ENCODE measurements around the gene DAP3.
"Not testable (repeated sequence)": the region's sequence is repeated elsewhere in the genome, so short reads cannot be mapped to it uniquely, and the experiment has no call there.

DAP3 gene

DNA sequence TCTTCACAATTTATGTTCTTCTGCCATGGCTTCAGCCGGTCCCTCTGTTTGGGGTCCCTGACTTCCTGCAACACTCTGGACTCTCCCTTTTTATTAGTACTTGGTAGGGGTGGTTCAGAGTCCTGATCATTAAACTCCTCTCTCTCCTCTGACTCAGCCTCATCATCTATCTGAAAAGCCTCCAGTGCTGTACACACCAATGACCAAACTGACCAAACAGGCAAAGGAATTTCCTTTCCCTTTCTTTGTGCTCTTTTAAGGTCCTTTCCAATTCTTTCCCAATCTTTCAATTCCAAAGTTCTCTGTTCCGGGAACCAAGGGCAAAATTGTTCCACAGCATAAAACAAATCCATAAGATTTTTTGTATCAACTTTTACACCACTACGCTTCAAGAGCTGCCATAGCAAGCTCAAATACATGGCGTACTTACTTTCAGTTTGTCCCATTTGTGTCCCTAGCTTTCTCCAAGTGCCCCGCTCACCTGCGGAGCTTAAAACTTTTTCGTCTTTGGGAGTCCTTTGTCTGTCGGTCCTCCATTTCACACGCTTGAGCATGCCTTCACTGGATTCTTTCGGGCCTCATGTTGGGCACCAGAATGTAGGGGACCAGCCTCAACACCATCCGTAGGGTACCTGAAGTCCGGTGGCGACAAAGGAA lies 9.6 kb downstream of the DAP3 start:
- TF ChIP-seq, protein P1, sequence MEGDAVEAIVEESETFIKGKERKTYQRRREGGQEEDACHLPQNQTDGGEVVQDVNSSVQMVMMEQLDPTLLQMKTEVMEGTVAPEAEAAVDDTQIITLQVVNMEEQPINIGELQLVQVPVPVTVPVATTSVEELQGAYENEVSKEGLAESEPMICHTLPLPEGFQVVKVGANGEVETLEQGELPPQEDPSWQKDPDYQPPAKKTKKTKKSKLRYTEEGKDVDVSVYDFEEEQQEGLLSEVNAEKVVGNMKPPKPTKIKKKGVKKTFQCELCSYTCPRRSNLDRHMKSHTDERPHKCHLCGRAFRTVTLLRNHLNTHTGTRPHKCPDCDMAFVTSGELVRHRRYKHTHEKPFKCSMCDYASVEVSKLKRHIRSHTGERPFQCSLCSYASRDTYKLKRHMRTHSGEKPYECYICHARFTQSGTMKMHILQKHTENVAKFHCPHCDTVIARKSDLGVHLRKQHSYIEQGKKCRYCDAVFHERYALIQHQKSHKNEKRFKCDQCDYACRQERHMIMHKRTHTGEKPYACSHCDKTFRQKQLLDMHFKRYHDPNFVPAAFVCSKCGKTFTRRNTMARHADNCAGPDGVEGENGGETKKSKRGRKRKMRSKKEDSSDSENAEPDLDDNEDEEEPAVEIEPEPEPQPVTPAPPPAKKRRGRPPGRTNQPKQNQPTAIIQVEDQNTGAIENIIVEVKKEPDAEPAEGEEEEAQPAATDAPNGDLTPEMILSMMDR (conservative IDR thresholded peaks at IDR 0.05; ENCODE audit: low read length), result no peak
- H3K4me3 ChIP-seq (ENCODE audit: low read length), result no peak overlapping the region
- DNase-seq (ENCODE audit: low read depth), result peak; percentile 71

DNA sequence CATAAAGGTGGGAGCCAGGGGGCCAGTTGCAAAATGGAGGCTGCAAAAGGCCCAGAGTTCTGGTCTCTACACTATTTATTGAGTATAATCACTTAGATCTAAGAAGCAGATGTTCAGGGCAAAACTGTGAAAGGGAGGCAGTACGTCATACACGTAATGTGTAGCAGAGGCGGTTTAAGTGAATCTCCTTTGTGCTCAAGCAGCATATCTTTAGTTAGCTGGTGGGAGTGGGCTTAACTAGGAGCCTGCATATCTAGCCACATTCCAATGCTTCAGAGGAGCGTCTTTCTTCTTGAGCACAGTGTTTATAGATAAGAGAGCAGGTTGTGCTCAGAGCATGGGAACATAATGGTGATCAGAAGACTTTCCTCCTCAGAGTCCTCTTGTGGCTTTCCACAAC lies 10.2 kb downstream of the DAP3 start:
- not testable (repeated sequence) for DNase-seq (ENCODE audit: low read depth); H3K4me3 ChIP-seq (ENCODE audit: low read length)

DNA sequence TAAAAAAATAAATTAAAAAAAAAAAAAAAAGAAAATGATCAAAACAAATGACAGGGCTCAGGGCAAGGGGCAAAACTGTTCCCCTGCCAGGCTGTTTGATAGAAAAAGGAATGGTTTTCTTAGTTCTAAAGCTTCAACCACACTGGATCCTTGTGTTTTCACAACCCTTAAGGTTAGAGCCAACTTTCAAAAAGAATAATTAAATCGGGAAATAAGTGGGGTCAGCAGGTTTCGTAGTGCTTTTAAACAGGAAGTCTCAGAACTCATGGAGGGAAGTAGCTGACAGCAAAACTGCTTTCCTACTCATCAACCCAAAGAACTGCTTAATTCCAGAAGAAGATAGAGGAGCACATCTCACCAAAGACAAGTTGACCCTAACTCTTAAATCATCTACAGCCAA lies 12.8 kb downstream of the DAP3 start:
- H3K4me3 ChIP-seq (ENCODE audit: low read length); DNase-seq (ENCODE audit: low read depth): not testable (repeated sequence)

DNA sequence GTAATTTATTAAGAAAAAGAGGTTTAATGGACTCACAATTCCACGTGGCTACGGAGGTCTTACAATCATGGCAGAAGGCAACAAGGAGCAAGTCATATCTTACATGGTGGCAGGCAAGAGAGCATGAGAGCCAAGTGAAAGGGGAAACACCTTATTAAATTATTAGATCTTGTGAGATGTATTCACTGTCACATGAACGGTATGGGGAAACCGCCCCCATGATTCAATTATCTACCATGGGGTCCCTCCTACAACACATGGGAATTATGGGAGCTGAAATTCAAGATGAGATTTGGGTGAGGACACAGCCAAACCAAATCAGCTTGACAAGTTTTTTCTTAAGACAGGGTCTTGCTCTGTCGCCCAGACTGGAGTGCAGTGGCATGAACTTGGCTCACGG lies 14.3 kb downstream of the DAP3 start:
- no peak for DNase-seq (ENCODE audit: low read depth)
- no peak overlapping the region for H3K4me3 ChIP-seq (ENCODE audit: low read length)
- TF ChIP-seq, protein P1 (conservative IDR thresholded peaks at IDR 0.05; ENCODE audit: low read length), result no peak

DNA sequence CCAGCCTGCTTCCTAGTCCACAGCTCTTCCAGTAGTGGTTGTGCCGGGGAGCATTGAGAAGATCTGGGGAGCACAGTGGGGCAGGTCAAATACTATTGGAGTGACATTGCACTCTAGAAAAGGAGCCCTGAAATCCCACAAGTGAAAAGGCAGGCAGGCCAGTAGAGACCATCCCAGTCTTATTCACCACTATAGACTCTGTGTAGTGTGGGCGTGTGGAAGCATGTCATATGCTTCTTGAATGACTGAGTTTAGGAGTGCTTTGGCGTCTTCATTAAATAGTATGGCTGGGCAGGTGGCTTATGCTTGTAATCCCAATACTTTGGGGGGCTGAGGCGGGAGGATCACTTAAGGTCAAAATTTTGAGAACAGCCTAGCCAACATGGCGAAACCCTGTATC lies 15.5 kb downstream of the DAP3 start:
- DNase-seq (ENCODE audit: low read depth); H3K4me3 ChIP-seq (ENCODE audit: low read length): not testable (repeated sequence)

DNA sequence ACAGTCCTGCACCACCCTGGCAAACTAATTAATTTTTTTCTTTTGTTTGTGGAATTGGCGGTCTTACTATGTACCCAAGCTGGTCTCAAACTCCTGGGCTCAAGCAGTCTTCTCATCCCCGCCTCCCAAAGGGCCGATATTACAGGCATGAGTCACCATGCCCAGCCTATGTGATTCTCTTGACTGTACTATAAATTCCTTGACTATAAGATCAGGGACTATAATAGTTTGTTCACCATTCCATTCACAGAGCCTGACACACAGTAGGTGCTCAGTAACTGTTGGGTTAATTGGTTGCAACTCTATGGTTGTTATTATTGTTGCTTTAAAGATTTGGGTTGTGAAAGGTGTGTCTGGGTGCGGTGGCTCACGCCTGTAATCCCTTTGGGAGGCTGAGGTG lies 17.2 kb downstream of the DAP3 start:
- TF ChIP-seq, protein P1 (conservative IDR thresholded peaks at IDR 0.05; ENCODE audit: low read length), result no peak
- DNase-seq (ENCODE audit: low read depth), result peak; percentile 35
- no peak overlapping the region for H3K4me3 ChIP-seq (ENCODE audit: low read length)

DNA sequence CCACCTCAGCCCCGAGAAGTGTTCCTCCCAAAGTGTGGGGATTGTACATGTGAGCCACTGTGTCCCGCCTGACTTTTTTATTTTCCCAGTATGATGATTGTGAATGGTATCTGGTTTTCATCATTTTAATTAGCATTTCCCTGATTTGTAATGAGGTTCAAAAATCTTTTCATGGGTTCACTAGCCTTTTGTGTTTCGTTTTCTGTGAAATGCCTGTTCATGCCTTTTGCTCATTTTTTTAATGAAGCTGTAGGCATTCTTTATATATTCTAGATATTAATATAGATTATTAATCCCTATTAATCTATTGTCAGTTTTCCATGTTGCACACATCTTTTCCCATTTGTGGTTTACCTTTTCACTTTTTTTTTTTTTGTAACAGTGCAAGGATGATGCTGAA lies 20.5 kb downstream of the DAP3 start:
- DNase-seq (ENCODE audit: low read depth), result no peak
- H3K4me3 ChIP-seq (ENCODE audit: low read length), result no peak overlapping the region
- TF ChIP-seq, protein P1 (conservative IDR thresholded peaks at IDR 0.05; ENCODE audit: low read length), result no peak

DNA sequence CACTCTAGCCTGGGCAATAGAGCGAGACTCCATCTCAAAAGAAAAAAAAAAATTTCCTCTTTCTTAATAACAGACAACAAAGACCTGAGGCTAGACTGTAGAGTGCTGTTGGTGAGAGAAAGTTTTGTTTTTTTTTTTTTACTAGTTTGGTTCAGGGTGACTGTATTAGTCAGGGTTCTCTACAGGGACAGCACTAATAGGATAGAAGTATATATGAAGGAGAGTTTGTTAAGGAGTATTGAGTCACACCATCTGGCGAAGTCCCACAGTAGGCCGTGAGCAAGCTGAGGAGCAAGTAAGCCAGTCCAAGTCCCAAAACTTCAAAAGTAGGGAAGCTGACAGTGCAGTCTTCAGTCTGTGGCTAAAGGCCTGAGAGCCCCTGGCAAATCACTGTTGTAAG lies 22.6 kb downstream of the DAP3 start:
- not testable (repeated sequence) for DNase-seq (ENCODE audit: low read depth); H3K4me3 ChIP-seq (ENCODE audit: low read length)

DNA sequence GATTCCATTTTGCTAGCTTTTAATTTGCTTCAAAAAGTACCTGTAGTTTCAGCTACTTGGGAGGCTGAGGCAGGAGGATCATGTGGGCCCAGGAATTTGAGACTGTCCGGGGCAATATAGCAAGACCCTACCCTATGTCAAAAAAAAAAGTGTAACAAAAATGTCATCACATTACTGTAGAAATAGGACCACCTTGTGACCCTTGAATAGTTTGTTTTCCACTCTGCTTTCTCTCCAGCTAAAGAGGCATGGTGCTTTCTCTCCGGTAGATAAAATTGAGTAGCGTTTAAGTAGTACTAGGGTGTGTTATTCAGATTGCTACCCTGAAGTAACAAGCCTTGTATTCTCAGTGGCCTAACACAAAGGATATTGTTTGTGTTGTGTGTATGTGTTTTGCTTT lies 23.7 kb downstream of the DAP3 start:
- DNase-seq (ENCODE audit: low read depth); H3K4me3 ChIP-seq (ENCODE audit: low read length): not testable (repeated sequence)

DNA sequence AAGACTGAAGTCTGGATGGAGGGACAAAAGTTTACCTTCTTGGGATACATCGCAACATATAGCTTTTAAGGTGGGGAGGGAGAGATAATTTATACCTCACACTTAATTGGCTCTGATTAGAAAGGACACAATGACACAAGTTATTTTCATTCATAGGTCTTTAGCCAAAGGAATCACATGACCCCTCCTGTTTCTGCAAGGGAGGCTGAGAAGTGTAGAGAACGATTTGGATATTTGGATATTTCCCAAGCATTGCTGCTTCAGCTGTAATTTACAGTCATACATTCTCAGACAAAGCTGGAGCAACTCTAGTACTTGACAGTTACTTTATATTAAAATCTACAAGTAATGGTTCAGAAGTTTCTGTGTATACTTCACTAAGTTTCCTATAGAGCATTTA lies 24.2 kb downstream of the DAP3 start:
- DNase-seq (ENCODE audit: low read depth), result no peak
- no peak overlapping the region for H3K4me3 ChIP-seq (ENCODE audit: low read length)
- TF ChIP-seq, protein P1 (conservative IDR thresholded peaks at IDR 0.05; ENCODE audit: low read length), result no peak

DNA sequence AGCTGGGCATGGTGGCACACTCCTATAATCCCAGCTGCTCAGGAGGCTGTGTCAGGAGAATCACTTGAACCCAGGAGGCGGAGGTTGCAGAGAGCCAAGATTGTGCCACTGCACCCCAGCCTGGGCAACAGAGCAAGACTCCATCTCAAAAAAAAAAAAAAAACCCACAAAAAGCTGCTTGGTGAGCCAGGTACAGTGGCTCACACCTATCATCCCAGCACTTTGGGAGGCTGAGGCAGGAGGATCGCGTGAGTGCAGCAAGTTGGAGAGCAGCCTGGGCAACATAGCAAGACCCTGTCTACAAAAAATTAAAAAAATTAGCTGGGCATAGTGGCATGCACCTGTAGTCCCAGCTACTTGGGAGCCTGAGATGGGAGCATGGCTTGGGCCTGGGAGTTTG lies 26.2 kb downstream of the DAP3 start:
- not testable (repeated sequence) for H3K4me3 ChIP-seq (ENCODE audit: low read length); DNase-seq (ENCODE audit: low read depth)

All from AG10803 (cell line).